HepG2 (cell line): ENCODE data around the gene WDR59. TPM values are rescaled to one million over a fixed set of nuclear protein-coding genes. Genes with fewer than 3 reads are reported as not detected.

ENCODE experiments used
- ATAC-seq: fragments of 200-7000 bp; cut with Tn5 transposase; 3 replicates; pipeline ENCODE4 v1.9.1; 2020; ENCODE audit warnings: mild to moderate bottlenecking, moderate library complexity
- BruUV-seq: library from RNA; stranded (reverse); fragments of 400-500 nt; replicated peaks from 2 replicates; lab custom pipeline; 2021; lab: Mats Ljungman, UMichigan
- CTCF ChIA-PET: fragments of 300-600 bp; formaldehyde crosslinking; extraction: SDS; loops from one replicate; lab custom pipeline; 2021; ENCODE audit warnings: low total read pairs, inconsistent platforms, low intra/inter-chr PET ratio; lab: Yijun Ruan, JAX
- POLR2A ChIA-PET: fragments of 350-600 bp; sonication (Branson Sonifier 250); formaldehyde crosslinking; loops from one replicate; lab custom pipeline; 2020; ENCODE audit warnings: antibody characterized with exemption, inconsistent platforms; lab: Yijun Ruan, JAX
- DNase-seq: peaks from one replicate; pipeline ENCODE4 v3.0.0-alpha.2; 2015; ENCODE audit warnings: low spot score
- FAIRE-seq: peaks from 3 replicates; lab custom pipeline; 2011; peaks lifted over from hg19 to GRCh38; lab: Jason Lieb, UNC
- H2AFZ ChIP-seq: one replicate; pipeline ENCODE4 v1.6.1; 2011; ENCODE audit warnings: low read length, inconsistent platforms
- H3K27ac ChIP-seq: fragments of 300-600 bp; 3 replicates; pipeline ENCODE4 v1.8.0; 2011; ENCODE audit warnings: mixed run types, mild to moderate bottlenecking, mixed read lengths, low read length, inconsistent platforms; ENCODE audit not compliant: insufficient read depth; ENCODE audit errors: extremely low read length
- H3K27me3 ChIP-seq, 2 experiments: fragments of 200-600 bp in 1 of 2; 2 replicates in 1 of 2; 3 replicates in 1 of 2; pipeline versions ENCODE4 v1.6.0 to v1.8.0; 2011; ENCODE audit warnings: low read length in 2 of 2, mild to moderate bottlenecking in 2 of 2, moderate library complexity in 2 of 2, inconsistent platforms in 1 of 2; ENCODE audit not compliant: insufficient read depth in 2 of 2, control insufficient read depth in 1 of 2
- H3K36me3 ChIP-seq, 2 experiments: fragments of 200-600 bp in 1 of 2; replicated peaks in 1 of 2; 2 replicates in 1 of 2; 3 replicates in 1 of 2; pipeline versions ENCODE4 v1.5.1 to v1.8.0; 2011; ENCODE audit warnings: low read length in 2 of 2, inconsistent platforms in 1 of 2; ENCODE audit not compliant: insufficient read depth in 2 of 2, control insufficient read depth in 1 of 2
- H3K4me1 ChIP-seq: 2 replicates; pipeline ENCODE4 v1.5.1; 2012; ENCODE audit warnings: low read length, inconsistent platforms; ENCODE audit not compliant: insufficient read depth
- H3K4me2 ChIP-seq: 2 replicates; pipeline ENCODE4 v1.6.0; 2011; ENCODE audit warnings: low read depth, low read length, inconsistent platforms
- H3K4me3 ChIP-seq, 3 experiments: fragments of 200-600 bp in 1 of 3; sonication (generic), shearing (Covaris generic) in 1 of 3; replicated peaks in 1 of 3; 2 replicates each; pipeline ENCODE4 v1.5.1; 2011 to 2016; ENCODE audit warnings: low read length in 3 of 3, inconsistent platforms in 2 of 3, low read depth in 2 of 3, mild to moderate bottlenecking in 2 of 3, control low read depth in 1 of 3, mixed read lengths in 1 of 3; ENCODE audit not compliant: insufficient read depth in 1 of 3
- H3K79me2 ChIP-seq: one replicate; pipeline ENCODE4 v1.6.1; 2011; ENCODE audit warnings: low read length, inconsistent platforms; ENCODE audit not compliant: insufficient read depth
- H3K9ac ChIP-seq: 2 replicates; pipeline ENCODE4 v1.6.0; 2011; ENCODE audit warnings: mild to moderate bottlenecking, low read depth, low read length, inconsistent platforms; ENCODE audit not compliant: insufficient read depth
- H3K9me3 ChIP-seq: 2 replicates; pipeline ENCODE4 v1.5.1; 2012; ENCODE audit warnings: mild to moderate bottlenecking, low read length
- H4K20me1 ChIP-seq: 2 replicates; pipeline ENCODE4 v1.6.0; 2011; ENCODE audit warnings: inconsistent platforms, mild to moderate bottlenecking, low read length, moderate library complexity; ENCODE audit not compliant: insufficient read depth
- CBX1 ChIP-seq: IDR thresholded peaks from one replicate; pipeline ENCODE4 v1.6.1; 2016; ENCODE audit warnings: antibody characterized with exemption, low read depth
- CEBPB ChIP-seq: IDR thresholded peaks from 2 replicates; pipeline ENCODE4 v1.6.1; 2011; ENCODE audit warnings: low read depth, low read length, improper control_type of control experiment, borderline replicate concordance
- FOSL1 ChIP-seq: sonication (generic); formaldehyde crosslinking; IDR thresholded peaks from 2 replicates; pipeline ENCODE4 v1.9.0; 2021; ENCODE audit warnings: missing genetic modification reagents, borderline replicate concordance
- GABPB1 ChIP-seq: IDR thresholded peaks from 2 replicates; pipeline ENCODE4 v1.6.1; 2016; ENCODE audit warnings: mild to moderate bottlenecking, missing genetic modification reagents, moderate library complexity, missing compliant biosample characterization
- HDAC1 ChIP-seq: sonication (generic); formaldehyde crosslinking; IDR thresholded peaks from 2 replicates; pipeline ENCODE4 v1.5.1; 2020; ENCODE audit warnings: mild to moderate bottlenecking, missing genetic modification reagents
- HMG20B ChIP-seq: conservative IDR thresholded peaks from 2 replicates; pipeline ENCODE4 v1.6.1; 2016; ENCODE audit warnings: missing genetic modification reagents, missing compliant biosample characterization
- KDM1A ChIP-seq: IDR thresholded peaks from 2 replicates; pipeline ENCODE4 v1.6.1; 2016; ENCODE audit warnings: missing compliant biosample characterization
- KLF13 ChIP-seq: sonication (generic); formaldehyde crosslinking; IDR thresholded peaks from 2 replicates; pipeline ENCODE4 v1.4.0; 2020; ENCODE audit warnings: mild to moderate bottlenecking, missing genetic modification reagents
- MTF1 ChIP-seq: sonication (generic); formaldehyde crosslinking; IDR thresholded peaks from 2 replicates; pipeline ENCODE4 v1.5.0; 2020; ENCODE audit warnings: missing genetic modification reagents
- MYNN ChIP-seq: sonication (generic); formaldehyde crosslinking; IDR thresholded peaks from 2 replicates; pipeline ENCODE4 v1.4.0; 2020; ENCODE audit warnings: mild to moderate bottlenecking, low read depth, missing genetic modification reagents
- NCOA2 ChIP-seq: sonication (generic); formaldehyde crosslinking; IDR thresholded peaks from 2 replicates; pipeline ENCODE4 v1.8.0; 2022; ENCODE audit warnings: inconsistent platforms
- NONO ChIP-seq, 2 experiments: fragments of 450-650 bp in 1 of 2; sonication (generic) in 1 of 2; formaldehyde crosslinking in 1 of 2; IDR thresholded peaks in 1 of 2; conservative IDR thresholded peaks in 1 of 2; 2 replicates each; pipeline versions ENCODE4 v1.6.1 to v1.8.0; 2017 to 2022; ENCODE audit warnings: mild to moderate bottlenecking in 1 of 2, missing genetic modification reagents in 1 of 2, moderate library complexity in 1 of 2
- REL ChIP-seq: sonication (generic); formaldehyde crosslinking; conservative IDR thresholded peaks from 2 replicates; pipeline ENCODE4 v1.8.0; 2022; ENCODE audit warnings: mild to moderate bottlenecking, missing genetic modification reagents, moderate library complexity
- SAP130 ChIP-seq: IDR thresholded peaks from 2 replicates; pipeline ENCODE4 v1.6.1; 2016; ENCODE audit warnings: low read depth
- TARDBP ChIP-seq: sonication (generic); formaldehyde crosslinking; IDR thresholded peaks from 2 replicates; pipeline ENCODE4 v1.8.0; 2022; ENCODE audit warnings: mild to moderate bottlenecking, missing genetic modification reagents
- ZNF343 ChIP-seq: sonication (generic); formaldehyde crosslinking; IDR thresholded peaks from 2 replicates; pipeline ENCODE4 v1.4.0; 2020; ENCODE audit warnings: mild to moderate bottlenecking, missing genetic modification reagents
- ZNF354B ChIP-seq: sonication (generic); formaldehyde crosslinking; IDR thresholded peaks from 2 replicates; pipeline ENCODE4 v1.8.0; 2022; ENCODE audit warnings: mild to moderate bottlenecking, missing genetic modification reagents
- ZNF557 ChIP-seq: sonication (generic); formaldehyde crosslinking; IDR thresholded peaks from 2 replicates; pipeline ENCODE4 v1.4.0; 2020; ENCODE audit warnings: missing genetic modification reagents
- ZNF737 ChIP-seq: sonication (generic); formaldehyde crosslinking; IDR thresholded peaks from 2 replicates; pipeline ENCODE4 v1.5.0; 2020; ENCODE audit warnings: missing genetic modification reagents, mild to moderate bottlenecking, borderline replicate concordance
- ZNF776 ChIP-seq: sonication (generic); formaldehyde crosslinking; IDR thresholded peaks from 2 replicates; pipeline ENCODE4 v1.4.0; 2020; ENCODE audit warnings: mild to moderate bottlenecking, missing genetic modification reagents
- ZNF83 ChIP-seq: sonication (generic); formaldehyde crosslinking; IDR thresholded peaks from 2 replicates; pipeline ENCODE4 v1.4.0; 2020; ENCODE audit warnings: missing genetic modification reagents, mild to moderate bottlenecking, borderline replicate concordance
- ZNF878 ChIP-seq: sonication (generic); formaldehyde crosslinking; IDR thresholded peaks from 2 replicates; pipeline ENCODE4 v1.8.1; 2023; ENCODE audit warnings: mild to moderate bottlenecking, missing genetic modification reagents, moderate library complexity
- WGBS: methylation state at CpG from one replicate; pipeline ENCODE4 v1.1.6; 2017; ENCODE audit warnings: low lambda C conversion rate; 5-methylcytosine and 5-hydroxymethylcytosine counted together
- in situ Hi-C: cut with HindIII; loops from 2 replicates; pipeline ENCODE4 v1.10.0; 2017; ENCODE audit warnings: low pct_unique_long_range_greater_than_20kb; ENCODE audit not compliant: extremely low pct_ligation_motif_present
- intact Hi-C: fragments of 100-400 bp; cut with micrococcal nuclease; formaldehyde crosslinking; loops from one replicate; pipeline ENCODE4 v1.10.0; 2022; ENCODE audit not compliant: unreplicated experiment
- polyA plus RNA-seq, 8 experiments: library from polyadenylated mRNA; depleted of rRNA in 3 of 8; stranded (reverse) in 7 of 8; unstranded in 1 of 8; fragments of >200 nt; fragmentation: Illumina TruSeq in 4 of 8; extraction: Trizol in 4 of 8; gene quantifications; 2 replicates each; pipeline versions ENCODE4 v1.2.1 to v1.2.3, GENCODE V29; 2011 to 2016; ENCODE audit warnings: low read depth in 4 of 8, missing spikeins in 1 of 8, mixed read lengths in 1 of 8; ENCODE audit not compliant: insufficient read depth in 1 of 8
- total RNA-seq, 5 experiments: library from RNA; depleted of rRNA; stranded (reverse); fragments of >200 nt; fragmentation: Illumina TruSeq; extraction: Trizol; gene quantifications; 2 replicates each; pipeline ENCODE4 v1.2.3, GENCODE V29; 2016; ENCODE audit warnings: low read depth in 1 of 5
- TF ChIP-seq, protein P1 (sequence below): sonication (generic); formaldehyde crosslinking; IDR thresholded peaks from 2 replicates; pipeline ENCODE4 v1.9.0; 2021; ENCODE audit warnings: missing genetic modification reagents, mild to moderate bottlenecking, borderline replicate concordance
- TF ChIP-seq, protein P2 (sequence below): sonication (generic); formaldehyde crosslinking; IDR thresholded peaks from 2 replicates; pipeline ENCODE4 v1.4.0; 2020; ENCODE audit warnings: mild to moderate bottlenecking, missing genetic modification reagents

The WDR59 gene
- total and polyA plus RNA-seq, 2 of the 13 experiments (the other 11 are each of a cell fraction or from before 2014, with no cell fraction given) = 65.2 to 306 TPM

DNA sequence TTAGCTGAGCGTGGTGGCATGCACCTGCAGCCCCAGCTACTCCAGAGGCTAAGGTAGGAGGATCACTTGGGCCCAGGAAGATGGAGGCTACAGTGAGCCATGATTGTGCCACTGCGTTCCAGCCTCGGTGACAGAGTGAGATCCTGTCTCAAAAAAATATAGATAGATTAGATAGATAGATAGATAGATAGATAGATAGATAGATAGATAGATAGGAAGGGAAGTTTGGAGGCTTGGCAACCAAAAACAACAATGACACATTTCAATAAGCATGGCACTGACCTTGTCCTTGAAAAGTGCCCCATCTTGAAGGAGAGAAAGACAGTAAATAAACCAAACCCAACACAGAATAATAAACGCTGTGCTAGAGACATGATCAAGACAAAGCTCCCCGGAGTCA lies 152.7 kb downstream of the WDR59 start (continued):
- TF ChIP-seq ZNF83 (CRISPR knock-in tag) (no peak), CEBPB (no peak), ZNF557 (CRISPR knock-in tag) (no peak), NCOA2 (CRISPR knock-in tag) (no peak), TARDBP (CRISPR knock-in tag) (no peak)
- TF ChIP-seq, protein P1, sequence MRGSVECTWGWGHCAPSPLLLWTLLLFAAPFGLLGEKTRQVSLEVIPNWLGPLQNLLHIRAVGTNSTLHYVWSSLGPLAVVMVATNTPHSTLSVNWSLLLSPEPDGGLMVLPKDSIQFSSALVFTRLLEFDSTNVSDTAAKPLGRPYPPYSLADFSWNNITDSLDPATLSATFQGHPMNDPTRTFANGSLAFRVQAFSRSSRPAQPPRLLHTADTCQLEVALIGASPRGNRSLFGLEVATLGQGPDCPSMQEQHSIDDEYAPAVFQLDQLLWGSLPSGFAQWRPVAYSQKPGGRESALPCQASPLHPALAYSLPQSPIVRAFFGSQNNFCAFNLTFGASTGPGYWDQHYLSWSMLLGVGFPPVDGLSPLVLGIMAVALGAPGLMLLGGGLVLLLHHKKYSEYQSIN (CRISPR knock-in tag) = no peak

DNA sequence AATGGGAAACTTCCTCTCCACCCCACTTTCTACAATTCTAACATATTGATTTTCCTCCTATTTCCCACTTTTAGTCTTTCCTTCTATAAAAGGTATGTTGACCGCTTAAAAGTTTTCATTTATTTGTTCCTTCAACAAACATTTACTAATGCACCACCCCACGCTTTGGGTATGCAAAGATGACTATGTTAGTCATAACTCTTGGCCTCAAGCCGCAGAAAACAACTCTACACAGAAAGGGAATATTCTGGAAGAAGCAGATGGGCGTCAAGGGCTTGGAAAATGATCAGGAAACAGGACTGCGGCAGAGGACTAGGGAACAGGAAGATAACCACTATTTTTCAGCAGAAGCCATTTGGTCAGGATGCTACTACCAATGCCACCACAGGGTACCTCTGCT lies 153.5 kb downstream of the WDR59 start:
- Histone ChIP-seq H3K4me2 (no peak overlapping the region), H4K20me1 (no peaks in the 10 kb centered on the region), H3K79me2 (no peaks in the 10 kb centered on the region), H3K27me3 (peaks cover 2 to 4% of the 10 kb centered on the region in 2 experiments; a peak in 1 of 5 replicates), H3K9me3 (no peaks in the 10 kb centered on the region), H3K4me1 (0 out of 2 replicates have a peak, but pooled peaks cover 8% of the 10 kb centered on the region), H3K27ac (no peak overlapping the region), H3K36me3 (no peaks in the 10 kb centered on the region), H3K4me3 (no peak overlapping the region), H3K9ac (no peak overlapping the region), H2AFZ (no peak overlapping the region)
- BruUV-seq = no TSS peak
- ChIA-PET POLR2A (no interaction called here), CTCF (no interaction called here)
- intact Hi-C loops (no loop called here), in situ Hi-C loops (no loop called here)
- no peak for ATAC-seq
- FAIRE-seq = no peak
- 49% methylated on average over 5 of the region's 5 CpGs for WGBS
- no peak for DNase-seq
- TF ChIP-seq ZNF776 (CRISPR knock-in tag) = no peak
- TF ChIP-seq, protein P2, sequence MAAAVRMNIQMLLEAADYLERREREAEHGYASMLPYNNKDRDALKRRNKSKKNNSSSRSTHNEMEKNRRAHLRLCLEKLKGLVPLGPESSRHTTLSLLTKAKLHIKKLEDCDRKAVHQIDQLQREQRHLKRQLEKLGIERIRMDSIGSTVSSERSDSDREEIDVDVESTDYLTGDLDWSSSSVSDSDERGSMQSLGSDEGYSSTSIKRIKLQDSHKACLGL (CRISPR knock-in tag) = no peak
- no peak for TF ChIP-seq CBX1
- no peak for TF ChIP-seq ZNF737 (CRISPR knock-in tag)
- TF ChIP-seq FOSL1 = no peak
- TF ChIP-seq MYNN = no peak
- TF ChIP-seq GABPB1 (CRISPR knock-in tag) = no peak
- no peak for TF ChIP-seq SAP130
- no peak for TF ChIP-seq KLF13 (CRISPR knock-in tag)
- TF ChIP-seq KDM1A (CRISPR knock-in tag) = no peak
- TF ChIP-seq ZNF354B (CRISPR knock-in tag) = no peak
- no peak for TF ChIP-seq REL (CRISPR knock-in tag)
- no peak for TF ChIP-seq ZNF343 (CRISPR knock-in tag)
- no peak for TF ChIP-seq NONO (IDR thresholded peaks at IDR 0.05)
- TF ChIP-seq NONO (CRISPR knock-in tag; conservative IDR thresholded peaks at IDR 0.05) = no peak
- no peak for TF ChIP-seq MTF1 (CRISPR knock-in tag)
- no peak for TF ChIP-seq HDAC1 (CRISPR knock-in tag)
- no peak for TF ChIP-seq ZNF878 (CRISPR knock-in tag)
- TF ChIP-seq HMG20B (CRISPR knock-in tag) = no peak
